ENCODE measurements around the gene GPAT3.

The GPAT3 gene

DNA sequence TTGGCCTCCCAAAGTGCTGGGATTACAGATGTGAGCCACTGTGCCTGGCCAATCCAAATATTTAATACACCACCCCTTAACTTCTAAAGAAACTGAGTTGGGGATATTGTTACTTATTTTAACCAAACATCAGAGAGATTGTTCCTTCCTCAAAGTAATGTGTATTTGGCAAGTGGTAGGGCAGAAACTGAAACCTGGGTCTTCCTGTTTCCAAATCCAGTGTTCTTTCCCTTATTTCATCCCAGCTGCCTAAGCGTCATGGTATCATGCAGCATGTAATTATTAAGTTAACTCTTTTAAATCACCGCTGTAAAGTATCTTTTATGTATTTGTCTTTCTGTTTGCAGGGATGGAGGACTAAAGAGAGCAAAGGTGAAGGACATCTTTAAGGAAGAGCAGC is 68.4 kb downstream of the GPAT3 start:
- Histone ChIP-seq H3K79me2 (ENCODE audit: control insufficient read depth, insufficient read depth, low read length, unreplicated experiment) (no peaks in the 10 kb centered on the region), H3K36me3 (ENCODE audit: insufficient read depth, low read length) (peaks cover 5% of the 10 kb centered on the region; the same call in 1 of the 2 replicates), H3K27me3 (ENCODE audit: insufficient read depth, low read length) (no peaks in the 10 kb centered on the region), H3K4me1 (ENCODE audit: control insufficient read depth, insufficient read depth, low read length, unreplicated experiment) (no peaks in the 10 kb centered on the region), H3K4me3 (ENCODE audit: low read depth, low read length) (no peak overlapping the region), H2AFZ (ENCODE audit: low read length, unreplicated experiment) (no peak overlapping the region), H3K27ac (ENCODE audit: low read depth, low read length) (no peak overlapping the region)

DNA sequence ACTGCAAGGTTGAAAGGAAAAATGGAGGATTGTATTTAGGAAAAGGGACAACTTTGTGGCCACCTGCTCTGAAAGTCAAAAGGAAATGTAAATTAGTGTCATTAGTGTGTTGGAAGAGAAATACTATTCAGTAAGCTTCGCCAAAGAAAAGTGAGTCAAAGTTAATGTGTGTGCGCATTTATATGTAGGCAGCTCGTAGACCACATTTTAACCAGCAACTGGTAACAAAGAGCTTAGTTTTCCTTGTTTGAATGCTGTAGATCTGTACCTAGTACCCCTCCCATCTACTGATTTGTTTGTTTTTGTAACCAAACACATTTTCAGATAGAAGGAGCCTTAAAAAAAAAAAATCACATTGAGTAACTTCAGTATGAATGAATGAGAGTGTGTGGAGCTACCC is 69.3 kb downstream of the GPAT3 start:
- Histone ChIP-seq H3K4me3 (ENCODE audit: low read depth, low read length) (no peak overlapping the region), H3K27me3 (ENCODE audit: insufficient read depth, low read length) (no peaks in the 10 kb centered on the region), H2AFZ (ENCODE audit: low read length, unreplicated experiment) (no peak overlapping the region), H3K27ac (ENCODE audit: low read depth, low read length) (no peak overlapping the region), H3K79me2 (ENCODE audit: control insufficient read depth, insufficient read depth, low read length, unreplicated experiment) (no peaks in the 10 kb centered on the region), H3K4me1 (ENCODE audit: control insufficient read depth, insufficient read depth, low read length, unreplicated experiment) (no peaks in the 10 kb centered on the region), H3K36me3 (ENCODE audit: insufficient read depth, low read length) (peaks cover 5% of the 10 kb centered on the region; the same call in 1 of the 2 replicates)

DNA sequence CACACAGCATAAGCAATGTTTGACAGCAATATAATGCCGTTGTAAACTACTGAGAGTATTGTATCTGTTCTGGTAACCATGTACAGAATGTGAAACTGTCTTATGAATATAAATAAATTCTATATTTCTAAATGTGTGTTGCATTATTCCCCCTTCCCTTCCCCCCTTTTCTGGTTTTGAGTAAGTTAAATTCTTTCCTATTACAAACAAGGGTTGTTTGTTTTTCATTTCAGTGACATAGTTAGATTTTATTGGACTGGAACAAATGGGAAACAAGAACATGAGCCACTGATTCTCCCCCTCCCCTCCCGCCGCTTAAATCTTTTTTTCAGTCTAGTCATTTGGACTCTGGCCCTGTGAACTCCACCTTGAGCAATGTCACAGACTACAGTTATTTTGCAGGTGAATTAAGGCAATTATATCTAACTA is 69.8 kb downstream of the GPAT3 start:
- no peaks in the 10 kb centered on the region for H3K4me1 ChIP-seq (ENCODE audit: control insufficient read depth, insufficient read depth, low read length, unreplicated experiment)

DNA sequence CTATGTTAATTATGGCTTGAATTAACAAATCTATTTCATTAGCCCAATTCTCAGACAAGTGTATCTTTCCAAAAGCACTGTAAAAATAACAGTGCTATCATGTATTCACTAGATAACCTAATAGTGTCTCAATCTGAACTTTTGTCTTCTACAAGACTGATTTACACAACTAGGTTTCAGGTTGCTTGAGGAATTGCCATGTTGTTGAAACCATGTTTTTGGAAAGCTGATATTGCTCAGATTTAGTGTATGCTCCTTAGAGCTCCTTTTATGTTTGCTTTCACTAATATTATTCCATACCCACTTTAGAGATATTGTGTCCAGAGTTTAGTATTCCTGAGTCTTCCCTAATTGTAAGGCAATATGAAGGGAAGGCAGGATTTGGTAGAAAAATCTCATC is 70.6 kb downstream of the GPAT3 start:
- Histone ChIP-seq H3K27ac (ENCODE audit: low read depth, low read length) (no peak overlapping the region), H3K36me3 (ENCODE audit: insufficient read depth, low read length) (peaks cover 5% of the 10 kb centered on the region; the same call in 1 of the 2 replicates), H2AFZ (ENCODE audit: low read length, unreplicated experiment) (no peak overlapping the region), H3K27me3 (ENCODE audit: insufficient read depth, low read length) (no peaks in the 10 kb centered on the region), H3K4me1 (ENCODE audit: control insufficient read depth, insufficient read depth, low read length, unreplicated experiment) (no peaks in the 10 kb centered on the region), H3K79me2 (ENCODE audit: control insufficient read depth, insufficient read depth, low read length, unreplicated experiment) (no peaks in the 10 kb centered on the region), H3K4me3 (ENCODE audit: low read depth, low read length) (no peak overlapping the region)

More for the DNA sequence above, 69.8 kb downstream of the GPAT3 start:
- Histone ChIP-seq H3K4me3 (ENCODE audit: low read depth, low read length) (no peak overlapping the region), H3K27ac (ENCODE audit: low read depth, low read length) (no peak overlapping the region), H3K27me3 (ENCODE audit: insufficient read depth, low read length) (no peaks in the 10 kb centered on the region), H3K36me3 (ENCODE audit: insufficient read depth, low read length) (peaks cover 5% of the 10 kb centered on the region; the same call in 1 of the 2 replicates), H2AFZ (ENCODE audit: low read length, unreplicated experiment) (no peak overlapping the region), H3K79me2 (ENCODE audit: control insufficient read depth, insufficient read depth, low read length, unreplicated experiment) (no peaks in the 10 kb centered on the region)

DNA sequence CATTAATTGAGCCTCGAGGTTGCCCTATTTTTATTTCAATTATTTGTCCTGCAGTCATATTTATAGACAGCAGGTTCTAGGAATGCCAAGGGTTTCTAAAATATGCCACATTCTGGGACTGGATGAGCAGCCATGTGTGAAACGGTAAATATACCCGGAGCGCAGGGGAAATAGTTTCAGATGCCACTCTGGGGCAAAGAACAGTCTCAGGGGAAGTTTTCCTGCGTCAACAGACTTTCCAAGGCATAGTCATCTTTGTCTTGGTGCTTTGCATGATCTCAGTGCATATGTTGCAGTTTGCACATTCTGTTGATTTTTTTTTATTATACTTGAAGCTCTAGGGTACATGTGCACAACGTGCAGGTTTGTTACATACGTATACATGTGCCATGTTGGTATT is 71.0 kb downstream of the GPAT3 start:
- Histone ChIP-seq H3K4me1 (ENCODE audit: control insufficient read depth, insufficient read depth, low read length, unreplicated experiment) (no peaks in the 10 kb centered on the region), H3K27me3 (ENCODE audit: insufficient read depth, low read length) (no peaks in the 10 kb centered on the region), H3K36me3 (ENCODE audit: insufficient read depth, low read length) (peaks cover 5% of the 10 kb centered on the region; the same call in 1 of the 2 replicates), H3K79me2 (ENCODE audit: control insufficient read depth, insufficient read depth, low read length, unreplicated experiment) (no peaks in the 10 kb centered on the region), H3K4me3 (ENCODE audit: low read depth, low read length) (no peak overlapping the region), H2AFZ (ENCODE audit: low read length, unreplicated experiment) (no peak overlapping the region), H3K27ac (ENCODE audit: low read depth, low read length) (no peak overlapping the region)

DNA sequence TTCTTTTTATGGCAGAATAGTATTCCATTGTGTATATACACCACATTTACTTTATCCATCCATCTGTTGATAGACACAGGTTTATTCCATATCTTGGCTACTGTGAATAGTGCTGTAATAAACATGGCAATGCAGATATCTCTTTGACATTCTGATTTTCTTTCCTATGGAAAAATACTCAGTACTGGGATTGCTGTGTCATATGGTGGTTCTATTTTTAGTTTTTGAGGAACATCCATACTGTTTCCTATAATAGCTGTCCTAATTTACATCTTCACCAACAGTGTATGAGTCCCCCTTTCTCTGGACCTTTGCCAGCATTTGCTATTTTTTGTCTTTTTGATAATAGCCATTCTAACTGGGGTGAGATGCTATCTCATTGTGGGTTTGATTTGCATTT is 73.5 kb downstream of the GPAT3 start:
- no peaks in the 10 kb centered on the region for H3K4me1 ChIP-seq (ENCODE audit: control insufficient read depth, insufficient read depth, low read length, unreplicated experiment)

DNA sequence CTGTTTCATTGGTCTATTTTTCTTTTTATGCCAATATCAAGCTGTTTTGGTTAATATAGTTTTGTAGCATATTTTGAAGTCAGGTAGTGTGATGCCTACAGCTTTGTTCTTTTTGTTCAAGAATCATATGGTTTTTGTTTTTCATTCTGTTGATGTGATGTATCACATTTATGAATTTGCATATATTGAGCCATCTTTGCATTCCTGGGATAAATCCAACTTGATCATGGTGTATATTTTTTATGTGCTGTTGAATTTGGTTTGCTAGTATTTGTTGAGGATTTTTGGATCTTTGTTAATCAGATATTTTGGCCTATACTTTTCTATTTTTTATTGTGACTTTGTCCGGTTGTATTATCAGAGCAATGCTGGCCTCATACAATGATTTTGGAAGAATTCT is 74.8 kb downstream of the GPAT3 start:
- no peak overlapping the region for H3K27ac ChIP-seq (ENCODE audit: low read depth, low read length)
- no peaks in the 10 kb centered on the region for H3K79me2 ChIP-seq (ENCODE audit: control insufficient read depth, insufficient read depth, low read length, unreplicated experiment)
- H3K4me1 ChIP-seq (ENCODE audit: control insufficient read depth, insufficient read depth, low read length, unreplicated experiment) = no peaks in the 10 kb centered on the region
- no peak overlapping the region for H3K4me3 ChIP-seq (ENCODE audit: low read depth, low read length)
- no peaks in the 10 kb centered on the region for H3K27me3 ChIP-seq (ENCODE audit: insufficient read depth, low read length)
- H3K36me3 ChIP-seq (ENCODE audit: insufficient read depth, low read length) = no peaks in the 10 kb centered on the region
- H2AFZ ChIP-seq (ENCODE audit: low read length, unreplicated experiment) = no peak overlapping the region

More for the DNA sequence above, 73.5 kb downstream of the GPAT3 start:
- H3K4me3 ChIP-seq (ENCODE audit: low read depth, low read length) = no peak overlapping the region
- H3K27ac ChIP-seq (ENCODE audit: low read depth, low read length) = no peak overlapping the region
- no peak overlapping the region for H2AFZ ChIP-seq (ENCODE audit: low read length, unreplicated experiment)
- H3K79me2 ChIP-seq (ENCODE audit: control insufficient read depth, insufficient read depth, low read length, unreplicated experiment) = no peaks in the 10 kb centered on the region
- H3K36me3 ChIP-seq (ENCODE audit: insufficient read depth, low read length) = peaks cover 5% of the 10 kb centered on the region; the same call in 1 of the 2 replicates
- no peaks in the 10 kb centered on the region for H3K27me3 ChIP-seq (ENCODE audit: insufficient read depth, low read length)

DNA sequence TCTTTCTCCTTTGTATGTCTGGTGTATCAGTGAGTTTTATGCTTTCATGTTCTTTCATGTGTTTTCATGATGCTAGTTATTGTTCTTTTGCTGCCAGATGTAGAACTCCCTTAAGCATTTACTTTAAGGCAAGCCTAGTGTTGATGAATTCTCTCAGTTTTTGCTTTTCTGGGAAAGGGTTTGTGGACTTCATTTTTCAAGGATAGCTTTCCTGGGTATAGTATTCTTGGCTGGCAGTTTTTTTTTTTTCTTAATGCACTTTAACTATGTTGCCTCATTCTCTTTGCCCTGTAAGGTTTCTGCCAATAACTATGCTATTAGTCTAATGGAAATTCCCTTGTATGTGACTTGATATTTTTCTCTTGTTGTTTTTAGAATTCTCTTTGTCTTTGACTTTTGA is 77.1 kb downstream of the GPAT3 start:
- H3K4me1 ChIP-seq (ENCODE audit: control insufficient read depth, insufficient read depth, low read length, unreplicated experiment) = no peaks in the 10 kb centered on the region
- H2AFZ ChIP-seq (ENCODE audit: low read length, unreplicated experiment) = no peak overlapping the region
- no peak overlapping the region for H3K4me3 ChIP-seq (ENCODE audit: low read depth, low read length)

DNA sequence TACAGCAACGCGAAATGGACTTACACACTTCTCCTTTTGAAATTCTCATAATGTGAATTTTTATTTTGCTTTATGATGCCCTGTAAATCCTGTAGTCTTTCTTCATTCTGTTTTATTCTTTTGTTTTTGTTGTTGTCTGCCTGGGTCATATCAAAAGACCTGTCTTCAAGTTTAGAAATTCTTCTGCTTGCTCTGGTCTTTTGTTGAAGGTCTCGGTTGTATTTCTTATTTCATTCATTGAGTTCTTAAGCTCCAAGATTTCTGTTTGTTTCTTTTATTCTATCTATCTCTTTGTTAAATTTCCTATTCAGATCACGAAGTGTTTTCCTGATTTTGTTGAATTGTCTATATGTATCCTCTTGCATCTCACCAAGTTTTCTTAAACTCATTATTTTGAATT is 78.1 kb downstream of the GPAT3 start:
- Histone ChIP-seq H3K36me3 (ENCODE audit: insufficient read depth, low read length) (no peaks in the 10 kb centered on the region), H3K4me3 (ENCODE audit: low read depth, low read length) (no peak overlapping the region)

More for the DNA sequence above, 77.1 kb downstream of the GPAT3 start:
- no peak overlapping the region for H3K27ac ChIP-seq (ENCODE audit: low read depth, low read length)
- H3K27me3 ChIP-seq (ENCODE audit: insufficient read depth, low read length) = no peaks in the 10 kb centered on the region
- no peaks in the 10 kb centered on the region for H3K79me2 ChIP-seq (ENCODE audit: control insufficient read depth, insufficient read depth, low read length, unreplicated experiment)
- no peaks in the 10 kb centered on the region for H3K36me3 ChIP-seq (ENCODE audit: insufficient read depth, low read length)

DNA sequence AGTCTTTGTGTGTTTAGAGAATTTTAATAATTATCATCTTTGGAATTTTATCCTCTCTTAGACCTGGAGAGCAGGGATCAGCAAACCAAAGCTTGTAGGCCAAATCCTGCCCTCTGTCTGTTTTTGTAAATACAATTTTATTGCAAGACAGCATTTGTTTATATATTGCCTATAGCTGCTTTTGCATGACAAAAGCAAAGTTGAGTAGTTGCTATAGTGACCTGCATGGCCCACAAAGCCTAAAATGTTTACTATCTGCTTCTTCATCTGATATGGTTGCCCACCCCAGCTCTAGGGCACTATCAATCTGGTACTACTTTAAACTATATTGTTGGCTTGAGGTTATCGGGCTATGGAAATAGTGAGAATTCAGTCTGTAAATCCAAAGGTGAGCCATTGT is 80.3 kb downstream of the GPAT3 start:
- H3K4me3 ChIP-seq (ENCODE audit: low read depth, low read length) = no peak overlapping the region
- H3K27ac ChIP-seq (ENCODE audit: low read depth, low read length) = no peak overlapping the region
- H2AFZ ChIP-seq (ENCODE audit: low read length, unreplicated experiment) = no peak overlapping the region
- H3K36me3 ChIP-seq (ENCODE audit: insufficient read depth, low read length) = no peaks in the 10 kb centered on the region
- no peaks in the 10 kb centered on the region for H3K79me2 ChIP-seq (ENCODE audit: control insufficient read depth, insufficient read depth, low read length, unreplicated experiment)
- H3K27me3 ChIP-seq (ENCODE audit: insufficient read depth, low read length) = no peaks in the 10 kb centered on the region
- peaks cover 16% of the 10 kb centered on the region for H3K4me1 ChIP-seq (ENCODE audit: control insufficient read depth, insufficient read depth, low read length, unreplicated experiment)

More for the DNA sequence above, 78.1 kb downstream of the GPAT3 start:
- Histone ChIP-seq H3K27me3 (ENCODE audit: insufficient read depth, low read length) (no peaks in the 10 kb centered on the region), H3K79me2 (ENCODE audit: control insufficient read depth, insufficient read depth, low read length, unreplicated experiment) (no peaks in the 10 kb centered on the region), H3K4me1 (ENCODE audit: control insufficient read depth, insufficient read depth, low read length, unreplicated experiment) (peaks cover 9% of the 10 kb centered on the region), H2AFZ (ENCODE audit: low read length, unreplicated experiment) (no peak overlapping the region), H3K27ac (ENCODE audit: low read depth, low read length) (no peak overlapping the region)

DNA sequence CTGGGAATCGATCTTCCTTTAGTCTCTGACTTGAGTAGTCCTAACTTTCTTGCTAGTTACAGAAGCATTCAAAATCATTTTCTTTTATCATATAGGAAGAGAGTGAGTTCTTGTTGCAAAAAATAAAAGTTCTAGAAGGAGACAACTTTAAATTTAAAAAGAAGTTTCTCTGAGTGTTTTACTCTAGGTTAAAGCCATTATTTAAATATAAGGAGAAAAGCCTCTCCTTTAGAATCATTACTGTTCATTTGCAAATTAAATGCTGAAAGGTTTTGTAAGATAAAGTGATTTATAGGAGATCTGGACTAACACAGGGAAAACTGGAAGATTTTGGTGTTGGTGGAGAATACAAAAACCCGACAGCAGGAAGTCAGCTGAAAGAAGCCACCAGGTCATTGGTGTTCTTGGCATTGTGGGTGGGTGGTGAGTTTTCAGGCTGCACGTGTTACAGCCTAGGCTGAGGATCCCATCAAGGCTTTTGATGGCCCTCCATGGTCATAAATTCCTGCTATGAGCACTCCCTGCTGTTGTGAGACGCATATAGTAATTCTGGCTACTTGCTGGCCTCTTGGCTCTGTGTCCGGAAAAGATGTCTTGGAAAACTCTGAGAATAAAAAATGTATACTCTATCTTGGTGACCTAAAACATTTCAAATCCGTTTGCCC is 81.6 kb downstream of the GPAT3 start:
- Histone ChIP-seq H3K4me3 (ENCODE audit: low read depth, low read length) (no peak overlapping the region), H3K79me2 (ENCODE audit: control insufficient read depth, insufficient read depth, low read length, unreplicated experiment) (no peaks in the 10 kb centered on the region), H3K4me1 (ENCODE audit: control insufficient read depth, insufficient read depth, low read length, unreplicated experiment) (peaks cover 16% of the 10 kb centered on the region), H3K27me3 (ENCODE audit: insufficient read depth, low read length) (no peaks in the 10 kb centered on the region), H2AFZ (ENCODE audit: low read length, unreplicated experiment) (no peak overlapping the region), H3K36me3 (ENCODE audit: insufficient read depth, low read length) (no peaks in the 10 kb centered on the region), H3K27ac (ENCODE audit: low read depth, low read length) (no peak overlapping the region)

Measured in ACC112 (cell line).